Measurements from ENCODE around the gene TMEM271.
"Not testable (repeated sequence)": the region's sequence is repeated elsewhere in the genome, so short reads cannot be mapped to it uniquely, and the experiment has no call there.

Gene TMEM271

DNA sequence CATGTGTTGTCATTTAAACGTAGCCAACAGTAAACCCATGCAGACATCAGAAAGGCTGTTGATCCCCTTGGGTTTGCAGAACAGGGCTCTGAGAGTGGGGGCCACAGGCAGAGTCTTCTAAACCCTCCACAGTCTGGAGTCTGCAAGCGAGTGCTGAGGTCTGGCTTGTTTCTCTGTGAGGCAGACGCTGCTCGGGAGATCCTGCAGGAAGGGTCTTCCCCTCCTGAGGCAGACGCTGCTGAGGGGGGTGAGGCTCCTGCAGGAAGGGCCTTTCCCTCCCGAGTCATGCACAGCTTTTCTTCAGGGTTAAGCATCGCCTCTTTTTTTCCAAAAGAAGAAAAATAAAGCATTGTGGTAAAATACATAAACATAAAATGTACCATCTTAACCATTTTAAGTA is 32.1 kb upstream of the TMEM271 start:
- H3K9ac ChIP-seq (ENCODE audit: low read length in 2 of 2), result no peak overlapping the region
- no peaks in the 10 kb centered on the region for H3K36me3 ChIP-seq (ENCODE audit: control insufficient read depth in 2 of 2, insufficient read depth in 2 of 2, low read length in 2 of 2)
- no peaks in the 10 kb centered on the region for H3K4me1 ChIP-seq (ENCODE audit: control insufficient read depth, insufficient read depth, low read length)
- peaks cover 6 to 12% of the 10 kb centered on the region in 2 donors for H3K27me3 ChIP-seq (ENCODE audit: control insufficient read depth in 1 of 2, insufficient read depth in 2 of 2, low read length in 2 of 2)
- H3K4me3 ChIP-seq (ENCODE audit: low read length in 2 of 2), result no peak overlapping the region
- peaks cover 0 to 5% of the 10 kb centered on the region in 2 donors for H3K9me3 ChIP-seq (ENCODE audit: control insufficient read depth in 2 of 2, low read length in 2 of 2)
- no peak overlapping the region for H3K27ac ChIP-seq (ENCODE audit: low read length)

DNA sequence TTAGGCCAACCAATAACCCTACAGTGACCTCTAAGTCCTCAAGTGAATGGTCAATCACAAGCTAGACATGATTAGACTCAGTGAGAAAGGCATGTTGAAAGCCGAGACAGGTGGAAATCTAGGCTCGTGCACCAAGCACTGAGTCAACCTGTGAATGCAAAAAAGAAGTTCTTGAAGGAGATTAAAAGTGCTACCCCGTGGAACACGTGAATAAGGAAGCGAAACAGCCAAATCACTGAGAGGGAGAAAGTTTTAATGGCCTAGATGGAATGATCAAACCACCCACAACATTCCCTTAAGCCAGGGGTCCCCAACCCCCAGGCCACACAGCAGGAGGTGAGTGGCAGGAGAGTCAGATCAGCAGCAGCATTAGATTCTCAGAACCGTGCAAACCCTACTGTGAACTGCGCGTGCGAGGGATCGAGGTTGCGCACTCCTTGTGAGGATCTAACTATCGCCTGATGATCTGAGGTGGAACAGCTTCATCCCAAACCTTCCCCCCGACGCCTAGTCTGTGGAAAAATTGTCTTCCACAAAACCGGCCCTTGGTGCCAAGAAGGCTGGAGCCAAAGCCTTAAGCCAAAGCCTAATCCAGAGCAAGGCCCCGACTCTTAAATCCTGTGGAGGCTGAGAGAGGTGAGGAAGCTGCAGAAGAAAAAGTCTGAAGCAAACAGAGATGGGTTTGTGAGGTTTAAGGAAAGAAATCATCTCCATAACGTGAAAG is 29.8 kb upstream of the TMEM271 start:
- H3K9ac ChIP-seq (ENCODE audit: low read length in 2 of 2), result no peak overlapping the region
- no peaks in the 10 kb centered on the region for H3K4me1 ChIP-seq (ENCODE audit: control insufficient read depth, insufficient read depth, low read length)
- no peak overlapping the region for H3K27ac ChIP-seq (ENCODE audit: low read length)
- no peaks in the 10 kb centered on the region for H3K36me3 ChIP-seq (ENCODE audit: control insufficient read depth in 2 of 2, insufficient read depth in 2 of 2, low read length in 2 of 2)
- H3K27me3 ChIP-seq (ENCODE audit: control insufficient read depth in 1 of 2, insufficient read depth in 2 of 2, low read length in 2 of 2), result peaks cover 11 to 19% of the 10 kb centered on the region in 2 donors
- no peak overlapping the region for H3K4me3 ChIP-seq (ENCODE audit: low read length in 2 of 2)
- H3K9me3 ChIP-seq (ENCODE audit: control insufficient read depth in 2 of 2, low read length in 2 of 2), result peaks cover 0 to 5% of the 10 kb centered on the region in 2 donors

DNA sequence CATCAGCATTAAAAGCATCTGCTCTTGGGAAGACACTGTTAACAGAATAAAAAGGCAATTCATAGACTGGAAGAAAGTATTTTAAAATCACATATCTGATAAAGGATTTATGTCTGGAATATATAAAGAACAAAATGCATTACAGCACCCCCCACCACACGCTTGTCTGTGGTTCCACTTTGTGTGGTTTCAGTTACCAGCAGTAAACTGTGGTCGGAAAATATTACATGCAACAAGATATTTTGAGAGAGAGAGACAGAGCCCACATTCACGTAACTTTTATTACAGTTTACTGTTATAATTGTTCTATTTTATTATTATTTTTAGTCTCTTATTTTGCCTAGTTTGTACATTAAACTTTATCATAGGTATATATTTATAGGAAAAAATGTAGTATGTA is 28.0 kb upstream of the TMEM271 start:
- Histone ChIP-seq H3K27ac (ENCODE audit: low read length) (no peak overlapping the region), H3K36me3 (ENCODE audit: control insufficient read depth in 2 of 2, insufficient read depth in 2 of 2, low read length in 2 of 2) (no peaks in the 10 kb centered on the region), H3K4me1 (ENCODE audit: control insufficient read depth, insufficient read depth, low read length) (no peaks in the 10 kb centered on the region), H3K9ac (ENCODE audit: low read length in 2 of 2) (no peak overlapping the region), H3K27me3 (ENCODE audit: control insufficient read depth in 1 of 2, insufficient read depth in 2 of 2, low read length in 2 of 2) (peaks cover 10 to 14% of the 10 kb centered on the region in 2 donors), H3K9me3 (ENCODE audit: control insufficient read depth in 2 of 2, low read length in 2 of 2) (no peaks in the 10 kb centered on the region), H3K4me3 (ENCODE audit: low read length in 2 of 2) (no peak overlapping the region)

DNA sequence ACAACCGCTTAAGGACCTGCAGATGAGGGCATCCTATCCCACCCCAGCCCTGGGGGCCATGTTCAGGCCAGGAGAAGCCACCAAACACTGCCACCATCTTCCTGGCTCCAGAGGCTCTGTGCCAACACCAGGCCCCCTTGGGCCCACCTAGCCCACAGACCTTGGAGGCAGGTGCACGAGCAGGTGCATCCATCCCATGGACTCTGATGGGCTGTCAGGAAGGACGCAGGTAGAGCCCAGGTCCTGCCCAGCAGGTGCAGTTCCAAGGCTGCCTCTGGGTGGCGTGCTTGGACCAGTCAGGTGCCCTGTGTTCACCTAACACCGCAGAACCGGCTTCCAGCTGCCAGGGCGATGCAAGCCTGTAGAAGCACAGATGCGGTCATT is 26.5 kb upstream of the TMEM271 start:
- no peak overlapping the region for H3K9ac ChIP-seq (ENCODE audit: low read length in 2 of 2)
- peaks cover 8 to 11% of the 10 kb centered on the region in 2 donors for H3K27me3 ChIP-seq (ENCODE audit: control insufficient read depth in 1 of 2, insufficient read depth in 2 of 2, low read length in 2 of 2)
- no peaks in the 10 kb centered on the region for H3K4me1 ChIP-seq (ENCODE audit: control insufficient read depth, insufficient read depth, low read length)
- no peak overlapping the region for H3K4me3 ChIP-seq (ENCODE audit: low read length in 2 of 2)
- no peak overlapping the region for H3K27ac ChIP-seq (ENCODE audit: low read length)
- no peaks in the 10 kb centered on the region for H3K9me3 ChIP-seq (ENCODE audit: control insufficient read depth in 2 of 2, low read length in 2 of 2)
- H3K36me3 ChIP-seq (ENCODE audit: control insufficient read depth in 2 of 2, insufficient read depth in 2 of 2, low read length in 2 of 2), result no peaks in the 10 kb centered on the region

DNA sequence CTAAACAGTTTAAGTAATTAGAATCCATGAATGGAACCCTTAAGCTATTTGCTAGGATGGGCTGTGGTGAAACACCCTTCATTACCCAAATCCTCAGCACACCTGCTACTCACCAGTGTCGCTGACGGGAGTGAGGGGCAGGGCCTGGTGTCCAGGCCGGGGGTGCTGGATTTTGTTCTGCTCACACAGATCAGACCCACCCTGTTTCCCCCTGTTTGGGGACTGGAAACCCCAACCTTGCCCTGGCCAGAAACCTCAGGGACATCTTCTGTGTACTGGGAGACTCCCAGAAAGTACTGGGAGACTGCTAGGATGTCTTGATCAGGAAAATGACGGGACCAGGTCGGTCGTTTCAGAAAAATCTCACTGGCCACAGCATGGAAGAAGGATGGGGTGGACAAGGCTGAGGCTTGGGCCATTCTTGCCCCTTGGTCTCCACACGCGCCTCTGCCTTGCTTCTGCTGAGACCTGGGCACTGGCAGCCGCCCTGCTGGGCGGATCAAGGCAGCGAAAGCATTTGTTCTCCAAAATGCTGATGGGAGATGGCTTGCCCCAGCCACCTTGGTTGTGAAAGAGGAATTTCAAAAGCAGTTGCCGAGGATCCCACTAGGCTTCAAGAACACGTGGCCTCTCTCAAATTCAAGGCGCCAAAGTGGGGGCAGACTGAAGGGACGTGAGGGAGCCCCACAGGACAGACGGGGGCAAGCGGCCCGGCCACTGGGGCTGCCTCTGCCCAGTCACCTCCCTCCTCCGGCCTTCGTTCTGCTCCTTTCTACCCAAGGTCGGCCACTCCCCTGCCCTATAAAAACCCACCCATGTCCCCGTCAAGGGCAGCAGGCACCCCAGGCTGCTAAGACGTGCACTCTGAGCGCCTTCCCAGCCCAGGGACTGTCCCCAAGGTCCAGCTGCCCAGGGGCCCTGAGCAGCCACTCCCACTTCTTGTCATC is 25.8 kb upstream of the TMEM271 start:
- Histone ChIP-seq H3K4me1 (ENCODE audit: control insufficient read depth, insufficient read depth, low read length) (no peaks in the 10 kb centered on the region), H3K36me3 (ENCODE audit: control insufficient read depth in 2 of 2, insufficient read depth in 2 of 2, low read length in 2 of 2) (no peaks in the 10 kb centered on the region), H3K9me3 (ENCODE audit: control insufficient read depth in 2 of 2, low read length in 2 of 2) (no peaks in the 10 kb centered on the region), H3K4me3 (ENCODE audit: low read length in 2 of 2) (no peak overlapping the region), H3K27me3 (ENCODE audit: control insufficient read depth in 1 of 2, insufficient read depth in 2 of 2, low read length in 2 of 2) (peaks cover 8 to 11% of the 10 kb centered on the region in 2 donors), H3K9ac (ENCODE audit: low read length in 2 of 2) (no peak overlapping the region), H3K27ac (ENCODE audit: low read length) (no peak overlapping the region)

DNA sequence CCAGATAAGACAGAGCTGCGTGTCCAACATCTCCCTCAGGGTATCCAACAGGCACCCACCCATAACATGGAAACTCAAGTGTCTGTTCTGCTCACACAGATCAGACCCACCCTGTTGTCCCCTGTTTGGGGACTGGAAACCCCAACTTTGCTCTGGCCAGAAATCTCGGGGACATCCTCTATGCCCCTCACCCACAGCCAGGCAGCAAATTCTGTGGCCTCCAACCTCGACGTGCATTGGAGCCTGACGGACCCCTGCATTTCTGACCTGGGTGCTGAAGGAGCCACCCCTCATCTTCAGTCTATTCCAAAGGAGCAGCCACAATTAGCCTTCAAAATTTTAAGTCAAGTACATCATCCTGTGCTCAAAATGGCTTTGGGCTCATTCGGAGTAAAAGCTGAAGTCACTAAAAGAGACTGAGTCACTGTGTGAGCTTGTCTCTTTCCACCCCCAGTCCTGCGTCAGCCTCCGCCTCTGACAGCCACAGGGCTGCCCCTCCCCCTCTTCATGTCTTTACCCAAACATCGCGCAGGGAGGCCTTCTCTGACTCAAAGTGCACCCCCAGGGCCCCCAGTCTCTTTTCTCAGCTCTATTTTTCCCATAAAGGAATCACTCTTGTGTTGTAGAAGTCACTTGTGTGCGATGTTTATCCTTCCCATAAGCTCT is 24.9 kb upstream of the TMEM271 start:
- no peak overlapping the region for H3K9ac ChIP-seq (ENCODE audit: low read length in 2 of 2)
- H3K4me1 ChIP-seq (ENCODE audit: control insufficient read depth, insufficient read depth, low read length), result no peaks in the 10 kb centered on the region
- H3K27me3 ChIP-seq (ENCODE audit: control insufficient read depth in 1 of 2, insufficient read depth in 2 of 2, low read length in 2 of 2), result peaks cover 8 to 11% of the 10 kb centered on the region in 2 donors
- no peak overlapping the region for H3K4me3 ChIP-seq (ENCODE audit: low read length in 2 of 2)
- H3K9me3 ChIP-seq (ENCODE audit: control insufficient read depth in 2 of 2, low read length in 2 of 2), result no peaks in the 10 kb centered on the region
- no peak overlapping the region for H3K27ac ChIP-seq (ENCODE audit: low read length)
- no peaks in the 10 kb centered on the region for H3K36me3 ChIP-seq (ENCODE audit: control insufficient read depth in 2 of 2, insufficient read depth in 2 of 2, low read length in 2 of 2)

DNA sequence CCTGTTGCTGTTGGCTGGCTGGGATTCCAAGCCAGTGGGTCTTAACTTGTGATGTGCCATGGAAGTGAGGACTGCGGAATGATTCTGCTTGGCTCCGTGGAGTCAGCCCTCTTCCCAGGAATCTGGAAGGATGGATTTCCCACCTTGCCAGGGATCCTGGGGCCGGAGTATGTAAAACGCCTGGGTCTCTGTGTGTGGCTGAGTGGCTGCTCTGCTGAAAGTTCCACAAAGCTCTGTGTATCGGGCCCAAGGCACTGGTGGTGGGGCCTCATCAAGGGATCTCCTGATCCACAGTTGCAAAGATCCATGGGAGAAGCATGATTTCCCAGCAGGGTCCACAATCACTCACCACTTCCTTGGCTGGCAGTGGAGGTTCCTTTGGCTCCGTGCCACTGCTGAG is 24.1 kb upstream of the TMEM271 start:
- Histone ChIP-seq H3K9me3 (ENCODE audit: control insufficient read depth in 2 of 2, low read length in 2 of 2) (no peaks in the 10 kb centered on the region), H3K36me3 (ENCODE audit: control insufficient read depth in 2 of 2, insufficient read depth in 2 of 2, low read length in 2 of 2) (no peaks in the 10 kb centered on the region), H3K4me1 (ENCODE audit: control insufficient read depth, insufficient read depth, low read length) (no peaks in the 10 kb centered on the region), H3K4me3 (ENCODE audit: low read length in 2 of 2) (no peak overlapping the region), H3K9ac (ENCODE audit: low read length in 2 of 2) (no peak overlapping the region), H3K27ac (ENCODE audit: low read length) (no peak overlapping the region), H3K27me3 (ENCODE audit: control insufficient read depth in 1 of 2, insufficient read depth in 2 of 2, low read length in 2 of 2) (peaks cover 5 to 11% of the 10 kb centered on the region in 2 donors)

DNA sequence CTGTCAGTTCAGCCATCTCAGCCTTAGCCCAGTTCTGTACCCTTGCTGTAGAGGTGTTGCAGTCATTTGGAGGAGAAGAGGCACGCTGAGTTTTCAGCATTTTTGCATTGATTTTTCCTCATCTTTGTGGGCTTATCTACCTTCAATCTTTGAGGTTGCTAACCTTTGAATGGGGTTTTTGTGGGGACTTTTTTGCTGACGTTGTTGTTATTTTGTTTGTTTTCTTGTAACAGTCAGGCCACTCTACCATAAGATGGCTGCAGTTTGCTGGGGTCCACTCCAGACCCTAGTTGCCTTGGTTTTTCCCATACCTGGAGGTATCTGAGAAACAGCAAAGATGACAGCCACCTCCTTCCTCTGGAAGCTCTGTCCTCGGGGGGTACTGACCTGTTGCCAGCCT is 22.8 kb upstream of the TMEM271 start:
- Histone ChIP-seq H3K27ac (ENCODE audit: low read length) (no peak overlapping the region), H3K27me3 (ENCODE audit: control insufficient read depth in 1 of 2, insufficient read depth in 2 of 2, low read length in 2 of 2) (peaks cover 5 to 11% of the 10 kb centered on the region in 2 donors), H3K36me3 (ENCODE audit: control insufficient read depth in 2 of 2, insufficient read depth in 2 of 2, low read length in 2 of 2) (no peaks in the 10 kb centered on the region), H3K4me1 (ENCODE audit: control insufficient read depth, insufficient read depth, low read length) (no peaks in the 10 kb centered on the region), H3K4me3 (ENCODE audit: low read length in 2 of 2) (no peak overlapping the region), H3K9me3 (ENCODE audit: control insufficient read depth in 2 of 2, low read length in 2 of 2) (no peaks in the 10 kb centered on the region), H3K9ac (ENCODE audit: low read length in 2 of 2) (no peak overlapping the region)

DNA sequence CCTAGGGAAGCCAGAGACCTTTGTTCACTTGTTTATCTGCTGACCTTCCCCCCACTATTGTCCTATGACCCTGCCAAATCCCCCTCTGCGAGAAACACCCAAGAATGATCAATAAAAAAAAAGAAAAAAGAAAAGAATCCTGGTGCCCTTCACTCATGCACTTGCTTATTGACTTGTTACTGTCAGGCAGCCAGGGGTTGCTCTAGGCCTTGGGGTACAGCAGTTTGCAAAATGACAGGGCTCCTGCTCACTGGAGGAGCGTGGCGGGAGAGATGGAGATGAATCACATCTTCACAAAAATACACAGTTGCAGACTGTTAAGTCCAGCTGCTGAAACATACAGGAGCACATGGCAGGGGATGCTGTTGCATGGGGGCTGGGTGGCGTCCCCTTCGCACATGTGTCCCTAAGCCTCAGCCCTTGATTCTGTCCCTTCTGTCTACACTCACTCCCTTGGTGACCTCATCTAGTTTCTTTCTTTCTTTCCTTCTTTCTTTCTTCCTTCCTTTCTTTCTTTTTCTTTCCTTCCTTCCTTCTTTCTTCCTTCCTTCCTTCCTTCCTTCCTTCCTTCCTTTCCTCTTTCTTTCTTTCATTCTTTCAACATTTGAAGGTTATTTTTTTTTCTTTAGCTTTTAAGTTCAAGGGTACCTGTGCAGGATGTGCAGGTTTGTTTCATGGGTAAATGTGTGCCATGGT is 16.9 kb upstream of the TMEM271 start:
- no peaks in the 10 kb centered on the region for H3K4me1 ChIP-seq (ENCODE audit: control insufficient read depth, insufficient read depth, low read length)
- no peak overlapping the region for H3K9ac ChIP-seq (ENCODE audit: low read length in 2 of 2)
- no peaks in the 10 kb centered on the region for H3K36me3 ChIP-seq (ENCODE audit: control insufficient read depth in 2 of 2, insufficient read depth in 2 of 2, low read length in 2 of 2)
- no peak overlapping the region for H3K27ac ChIP-seq (ENCODE audit: low read length)
- peaks cover 0 to 2% of the 10 kb centered on the region in 2 donors for H3K27me3 ChIP-seq (ENCODE audit: control insufficient read depth in 1 of 2, insufficient read depth in 2 of 2, low read length in 2 of 2)
- peaks cover 0 to 4% of the 10 kb centered on the region in 2 donors for H3K9me3 ChIP-seq (ENCODE audit: control insufficient read depth in 2 of 2, low read length in 2 of 2)
- H3K4me3 ChIP-seq (ENCODE audit: low read length in 2 of 2), result no peak overlapping the region

DNA sequence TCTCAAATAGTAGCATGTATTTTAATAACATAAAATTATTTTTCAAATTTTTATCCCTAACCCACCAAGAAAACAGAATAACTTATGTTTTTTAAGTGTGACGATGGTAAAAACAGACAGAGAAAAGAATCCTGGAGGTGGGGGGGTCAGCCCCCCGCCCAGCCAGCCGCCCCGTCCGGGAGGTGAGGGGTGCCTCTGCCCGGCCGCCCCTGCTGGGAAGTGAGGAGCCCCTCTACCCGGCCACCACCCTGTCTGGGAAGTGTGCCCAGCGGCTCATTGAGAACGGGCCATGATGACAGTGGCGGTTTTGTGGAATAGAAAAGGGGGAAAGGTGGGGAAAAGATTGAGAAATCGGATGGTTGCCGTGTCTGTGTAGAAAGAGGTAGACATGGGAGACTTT is 16.1 kb upstream of the TMEM271 start:
- not testable (repeated sequence) for H3K27ac ChIP-seq (ENCODE audit: low read length); H3K9me3 ChIP-seq (ENCODE audit: control insufficient read depth in 2 of 2, low read length in 2 of 2); H3K4me3 ChIP-seq (ENCODE audit: low read length in 2 of 2); H3K9ac ChIP-seq (ENCODE audit: low read length in 2 of 2); H3K36me3 ChIP-seq (ENCODE audit: control insufficient read depth in 2 of 2, insufficient read depth in 2 of 2, low read length in 2 of 2); H3K4me1 ChIP-seq (ENCODE audit: control insufficient read depth, insufficient read depth, low read length); H3K27me3 ChIP-seq (ENCODE audit: control insufficient read depth in 1 of 2, insufficient read depth in 2 of 2, low read length in 2 of 2)

Data from stomach smooth muscle (tissue), 2 donors.